K562 (cell line): ENCODE measurements around the gene CERS3. TPM values are rescaled to one million over a fixed set of nuclear protein-coding genes. Genes with fewer than 3 reads are reported as not detected.

ENCODE experiments used
- ATAC-seq: fragments of 200-7000 bp; cut with Tn5 transposase; 3 replicates; pipeline ENCODE4 v1.9.1; 2020; ENCODE audit warnings: moderate library complexity
- BruUV-seq: library from RNA; stranded (reverse); fragments of 400-500 nt; replicated peaks from 2 replicates; lab custom pipeline; 2021; lab: Mats Ljungman, UMichigan
- CTCF ChIA-PET: fragments of 300-600 bp; formaldehyde crosslinking; extraction: SDS; loops from one replicate; lab custom pipeline; 2021; ENCODE audit warnings: low intra/inter-chr PET ratio; lab: Yijun Ruan, JAX
- POLR2A ChIA-PET: fragments of 300-600, 350-650 bp; sonication (Branson Sonifier 250); formaldehyde crosslinking; extraction: SDS; loops from one replicate; lab custom pipeline; 2021; ENCODE audit warnings: antibody characterized with exemption, inconsistent platforms; lab: Yijun Ruan, JAX
- DNase-seq, 4 experiments: peaks; one replicate each; pipeline versions ENCODE4 v3.0.0 to v3.0.0-alpha.2; 2011 to 2018; ENCODE audit warnings: low spot score in 3 of 4, mixed read lengths in 3 of 4; ENCODE audit errors: extremely low read depth in 1 of 4
- FAIRE-seq: peaks from 2 replicates; lab custom pipeline; 2011; peaks lifted over from hg19 to GRCh38; lab: Jason Lieb, UNC
- H2AFZ ChIP-seq: 2 replicates; pipeline ENCODE4 v1.6.0; 2011; ENCODE audit warnings: low read depth, low read length, control low read depth, inconsistent platforms
- H3K27ac ChIP-seq: fragments of 200-600 bp; 3 replicates; pipeline ENCODE4 v1.8.0; 2011; ENCODE audit warnings: low read depth, mild to moderate bottlenecking, control low read depth, inconsistent platforms, low read length, moderate library complexity, mixed read lengths; ENCODE audit errors: extremely low read depth
- H3K27me3 ChIP-seq, 2 experiments: fragments of 300-600 bp in 1 of 2; 2 replicates in 1 of 2; 3 replicates in 1 of 2; pipeline versions ENCODE4 v1.6.0 to v1.8.0; 2011; ENCODE audit warnings: inconsistent platforms in 2 of 2, low read length in 2 of 2, mild to moderate bottlenecking in 1 of 2, mixed read lengths in 1 of 2, moderate library complexity in 1 of 2; ENCODE audit not compliant: control insufficient read depth in 2 of 2, insufficient read depth in 2 of 2
- H3K36me3 ChIP-seq: fragments of 300-600 bp; 3 replicates; pipeline ENCODE4 v1.8.0; 2011; ENCODE audit warnings: mild to moderate bottlenecking, low read length, inconsistent platforms; ENCODE audit not compliant: control insufficient read depth, insufficient read depth
- H3K4me1 ChIP-seq, 2 experiments: fragments of 200-600 bp in 1 of 2; replicated peaks in 1 of 2; 2 replicates in 1 of 2; 3 replicates in 1 of 2; pipeline versions ENCODE4 v1.5.1 to v1.8.0; 2011; ENCODE audit warnings: inconsistent platforms in 2 of 2, low read length in 2 of 2, mild to moderate bottlenecking in 1 of 2, mixed read lengths in 1 of 2, moderate library complexity in 1 of 2; ENCODE audit not compliant: control insufficient read depth in 2 of 2, insufficient read depth in 2 of 2
- H3K4me2 ChIP-seq: 2 replicates; pipeline ENCODE4 v1.6.1; 2011; ENCODE audit warnings: low read length, control low read depth, inconsistent platforms, mixed read lengths; ENCODE audit not compliant: insufficient read depth
- H3K4me3 ChIP-seq: fragments of 200-600 bp; sonication (generic), shearing (Covaris generic); 2 replicates; pipeline ENCODE4 v1.5.1; 2016; ENCODE audit warnings: control low read depth, inconsistent platforms
- H3K79me2 ChIP-seq: fragments of 200-600 bp; 3 replicates; pipeline ENCODE4 v1.8.0; 2011; ENCODE audit warnings: low read length, inconsistent platforms; ENCODE audit not compliant: control insufficient read depth, insufficient read depth
- H3K9ac ChIP-seq, 2 experiments: 2 replicates each; pipeline versions ENCODE4 v1.6.0 to v1.6.1; 2011; ENCODE audit warnings: low read depth in 2 of 2, low read length in 2 of 2, control low read depth in 1 of 2, inconsistent platforms in 1 of 2, mild to moderate bottlenecking in 1 of 2, mixed read lengths in 1 of 2; ENCODE audit not compliant: insufficient read depth in 1 of 2
- H3K9me1 ChIP-seq: one replicate; pipeline ENCODE4 v1.6.0; 2011; ENCODE audit warnings: inconsistent platforms, mild to moderate bottlenecking, low read length, moderate library complexity; ENCODE audit not compliant: control insufficient read depth, insufficient read depth
- H3K9me3 ChIP-seq: replicated peaks from 2 replicates; pipeline ENCODE4 v1.5.1; 2011; ENCODE audit warnings: low read depth, low read length, inconsistent platforms; ENCODE audit not compliant: control insufficient read depth, insufficient read depth
- H4K20me1 ChIP-seq: replicated peaks from 2 replicates; pipeline ENCODE4 v1.6.1; 2011; ENCODE audit warnings: low read length, inconsistent platforms, mixed read lengths; ENCODE audit not compliant: control insufficient read depth, insufficient read depth
- ARNT ChIP-seq, 2 experiments: fragments of 450-650 bp; IDR thresholded peaks; 2 replicates each; pipeline ENCODE4 v1.6.1; 2016; ENCODE audit warnings: mild to moderate bottlenecking in 1 of 2
- BRF1 ChIP-seq: IDR thresholded peaks from 3 replicates; pipeline ENCODE4 v1.6.1; 2011; ENCODE audit warnings: borderline replicate concordance, mild to moderate bottlenecking; ENCODE audit not compliant: insufficient read length; ENCODE audit errors: extremely low read depth
- CEBPZ ChIP-seq: fragments of 150-350 bp; IDR thresholded peaks from 2 replicates; pipeline ENCODE4 v1.6.1; 2014; ENCODE audit warnings: low read depth, mild to moderate bottlenecking, low read length, borderline replicate concordance
- CHD2 ChIP-seq: IDR thresholded peaks from 2 replicates; pipeline ENCODE4 v1.6.1; 2011; ENCODE audit warnings: low read depth, low read length
- E4F1 ChIP-seq: fragments of 250-450 bp; sonication (Bioruptor Pico); IDR thresholded peaks from 2 replicates; pipeline ENCODE4 v1.5.0; 2021; ENCODE audit warnings: mild to moderate bottlenecking, borderline replicate concordance
- HLTF ChIP-seq: fragments of 450-650 bp; IDR thresholded peaks from 2 replicates; pipeline ENCODE4 v1.6.1; 2016
- RBM15 ChIP-seq: fragments of 200-400 bp; formaldehyde crosslinking; IDR thresholded peaks from 2 replicates; pipeline ENCODE4 v1.6.1; 2018; ENCODE audit warnings: mild to moderate bottlenecking, low read length, moderate library complexity; ENCODE audit not compliant: insufficient read depth
- SETDB1 ChIP-seq: IDR thresholded peaks from one replicate; pipeline ENCODE4 v1.6.1; 2012; ENCODE audit warnings: low read length, control low read depth, inconsistent platforms
- SRSF9 ChIP-seq: fragments of 200-400 bp; formaldehyde crosslinking; IDR thresholded peaks from 2 replicates; pipeline ENCODE4 v1.6.1; 2017; ENCODE audit warnings: low read depth, low read length, borderline replicate concordance
- ZBTB49 ChIP-seq: sonication (generic); formaldehyde crosslinking; IDR thresholded peaks from 2 replicates; pipeline ENCODE4 v1.8.0; 2022; ENCODE audit warnings: missing genetic modification reagents, mild to moderate bottlenecking, borderline replicate concordance
- WGBS: fragments of 100-300 bp; shearing (Covaris generic); methylation state at CpG from one replicate; pipeline ENCODE4 v1.1.6; 2016; ENCODE audit warnings: low coverage, mixed read lengths; ENCODE audit not compliant: insufficient coverage; ENCODE audit errors: missing lambda C conversion rate; 5-methylcytosine and 5-hydroxymethylcytosine counted together
- in situ Hi-C: fragments of 300-500 bp; cut with MboI; formaldehyde crosslinking; loops from 4 replicates; pipeline ENCODE4 v1.15.0; 2018; ENCODE audit warnings: inconsistent platforms, mixed read lengths
- intact Hi-C: fragments of 100-400 bp; cut with micrococcal nuclease; formaldehyde crosslinking; loops from 2 replicates; pipeline ENCODE4 v1.14.2; 2022
- polyA plus RNA-seq, 8 experiments: library from polyadenylated mRNA; depleted of rRNA in 4 of 8; stranded (reverse) in 5 of 8; unstranded in 3 of 8; fragments of >200 nt; fragmentation: Nextera tagmentation in 2 of 8; fragmentation: Illumina TruSeq in 1 of 8; extraction: Ambion mirVana in 2 of 8; extraction: Trizol in 1 of 8; gene quantifications; 2 replicates each; pipeline versions ENCODE4 v1.2.1 to v1.2.3, GENCODE V29; 2011 to 2014; ENCODE audit warnings: inconsistent platforms in 1 of 8, missing spikeins in 1 of 8
- total RNA-seq, 7 experiments: library from RNA; depleted of rRNA in 6 of 7; stranded (reverse); fragments of >200 nt in 6 of 7; fragmentation: Illumina TruSeq in 2 of 7; extraction: Trizol in 2 of 7; gene quantifications; 2 replicates each; pipeline versions ENCODE4 v1.2.1 to v1.2.3, GENCODE V29; 2011 to 2021; ENCODE audit warnings: low replicate concordance in 1 of 7
- TF ChIP-seq, protein P1 (sequence below): fragments of 250-450 bp; sonication (Bioruptor Pico); IDR thresholded peaks from 2 replicates; pipeline ENCODE4 v1.5.0; 2020; ENCODE audit warnings: mild to moderate bottlenecking

The CERS3 gene
- total and polyA plus RNA-seq, 9 of the 15 experiments (the other 6 are each of a cell fraction or from before 2014, with no cell fraction given) = not detected

- TF ChIP-seq ZBTB49 (CRISPR knock-in tag) (no peak), BRF1 (no peak)
Observed at GRCh38 chr15:100430411-100430810, 98.3 kb downstream of the CERS3 start (continued).

DNA sequence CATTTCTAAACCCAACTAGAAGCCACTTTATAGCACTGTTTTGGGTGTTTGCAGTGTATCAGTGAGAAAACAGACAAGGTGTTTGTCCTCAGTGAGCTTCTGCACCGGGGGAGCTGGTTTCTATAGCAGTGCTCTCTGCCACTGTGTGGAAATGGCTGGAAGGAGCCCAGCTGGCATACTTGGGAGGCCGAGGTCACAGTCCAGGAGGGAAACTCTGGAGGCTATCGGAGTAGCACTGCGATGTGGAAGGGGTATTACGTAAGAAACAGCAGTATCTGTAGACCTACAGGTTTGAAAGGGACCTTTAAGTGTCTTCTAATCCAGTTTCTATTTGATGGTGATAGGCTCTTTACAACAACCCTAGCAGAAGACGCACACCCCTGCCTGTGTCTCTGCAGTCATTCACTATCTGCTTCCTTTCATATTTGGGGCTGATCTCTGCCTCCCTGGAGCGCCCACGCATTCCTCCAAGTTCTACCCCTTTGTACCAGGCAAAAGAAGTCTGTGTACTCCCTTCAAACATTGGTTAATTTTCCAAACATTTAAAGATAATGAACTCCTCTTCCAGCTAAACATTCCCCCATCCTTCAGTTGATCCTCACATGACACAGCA is 99.5 kb downstream of the CERS3 start:
- no peak for FAIRE-seq
- H3K79me2 ChIP-seq = no peaks in the 10 kb centered on the region
- DNase-seq = no peak
- 3% methylated on average over 8 of the region's 8 CpGs for WGBS
- no peaks in the 10 kb centered on the region for H3K36me3 ChIP-seq
- no peaks in the 10 kb centered on the region for H3K9me3 ChIP-seq
- intact Hi-C loops (no loop called here), in situ Hi-C loops (no loop called here)
- H3K4me2 ChIP-seq = no peak overlapping the region
- no TSS peak for BruUV-seq
- CTCF ChIA-PET = no interaction called here
- no peak for ATAC-seq
- H3K4me3 ChIP-seq = no peak overlapping the region
- POLR2A ChIA-PET = no interaction called here
- H3K9ac ChIP-seq = no peak overlapping the region
- H2AFZ ChIP-seq = no peak overlapping the region
- no peaks in the 10 kb centered on the region for H3K9me1 ChIP-seq
- H3K27ac ChIP-seq = no peak overlapping the region
- H3K27me3 ChIP-seq = no peaks in the 10 kb centered on the region; a peak in 1 of 5 replicates
- no peaks in the 10 kb centered on the region for H4K20me1 ChIP-seq
- no peaks in the 10 kb centered on the region for H3K4me1 ChIP-seq
- TF ChIP-seq, protein P1, sequence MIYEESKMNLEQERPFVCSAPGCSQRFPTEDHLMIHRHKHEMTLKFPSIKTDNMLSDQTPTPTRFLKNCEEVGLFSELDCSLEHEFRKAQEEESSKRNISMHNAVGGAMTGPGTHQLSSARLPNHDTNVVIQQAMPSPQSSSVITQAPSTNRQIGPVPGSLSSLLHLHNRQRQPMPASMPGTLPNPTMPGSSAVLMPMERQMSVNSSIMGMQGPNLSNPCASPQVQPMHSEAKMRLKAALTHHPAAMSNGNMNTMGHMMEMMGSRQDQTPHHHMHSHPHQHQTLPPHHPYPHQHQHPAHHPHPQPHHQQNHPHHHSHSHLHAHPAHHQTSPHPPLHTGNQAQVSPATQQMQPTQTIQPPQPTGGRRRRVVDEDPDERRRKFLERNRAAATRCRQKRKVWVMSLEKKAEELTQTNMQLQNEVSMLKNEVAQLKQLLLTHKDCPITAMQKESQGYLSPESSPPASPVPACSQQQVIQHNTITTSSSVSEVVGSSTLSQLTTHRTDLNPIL (CRISPR knock-in tag) = no peak
- TF ChIP-seq CEBPZ (no peak), SETDB1 (no peak), RBM15 (no peak), SRSF9 (no peak), HLTF (no peak), ARNT (IDR thresholded peaks at IDR 0.05) (no peak), E4F1 (CRISPR knock-in tag) (no peak), CHD2 (no peak)
